A673 (cell line): Measurements from ENCODE around the gene SOX5.

Source experiments
- EZH2 ChIP-seq: fragments of 200-600 bp; sonication (generic); IDR thresholded peaks from 2 replicates; pipeline ENCODE4 v1.6.1; 2017; ENCODE audit warnings: borderline replicate concordance, low read depth, mild to moderate bottlenecking, mixed read lengths, antibody characterized with exemption, low read length; ENCODE audit not compliant: poor library complexity, severe bottlenecking
- TF ChIP-seq, protein P1 (sequence below): fragments of 300-800, 200-600 bp; sonication (generic); conservative IDR thresholded peaks from 2 replicates; pipeline ENCODE4 v1.5.1; 2017; ENCODE audit warnings: low read depth, mild to moderate bottlenecking, antibody characterized with exemption, low read length, moderate library complexity, mixed read lengths

DNA sequence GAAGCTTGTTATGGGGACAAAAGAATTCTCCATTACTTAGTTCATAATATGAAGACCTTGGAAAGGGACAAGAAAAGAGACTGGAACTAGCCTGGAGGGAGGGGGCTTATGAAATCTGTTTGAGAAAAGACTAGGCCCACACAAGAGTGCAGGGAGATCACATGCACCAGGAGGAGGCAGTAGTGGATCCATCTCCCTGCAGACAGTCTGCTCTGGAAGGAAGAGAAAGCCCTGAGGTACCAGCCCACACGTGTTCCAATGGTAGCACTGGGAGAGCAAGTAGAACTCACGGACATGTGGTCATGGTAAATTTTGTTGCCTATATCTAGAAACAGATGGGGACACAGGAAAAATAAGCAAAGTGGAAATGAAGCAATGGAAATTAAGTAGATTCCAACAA lies 445.4 kb downstream of the SOX5 start:
- TF ChIP-seq, protein P1, sequence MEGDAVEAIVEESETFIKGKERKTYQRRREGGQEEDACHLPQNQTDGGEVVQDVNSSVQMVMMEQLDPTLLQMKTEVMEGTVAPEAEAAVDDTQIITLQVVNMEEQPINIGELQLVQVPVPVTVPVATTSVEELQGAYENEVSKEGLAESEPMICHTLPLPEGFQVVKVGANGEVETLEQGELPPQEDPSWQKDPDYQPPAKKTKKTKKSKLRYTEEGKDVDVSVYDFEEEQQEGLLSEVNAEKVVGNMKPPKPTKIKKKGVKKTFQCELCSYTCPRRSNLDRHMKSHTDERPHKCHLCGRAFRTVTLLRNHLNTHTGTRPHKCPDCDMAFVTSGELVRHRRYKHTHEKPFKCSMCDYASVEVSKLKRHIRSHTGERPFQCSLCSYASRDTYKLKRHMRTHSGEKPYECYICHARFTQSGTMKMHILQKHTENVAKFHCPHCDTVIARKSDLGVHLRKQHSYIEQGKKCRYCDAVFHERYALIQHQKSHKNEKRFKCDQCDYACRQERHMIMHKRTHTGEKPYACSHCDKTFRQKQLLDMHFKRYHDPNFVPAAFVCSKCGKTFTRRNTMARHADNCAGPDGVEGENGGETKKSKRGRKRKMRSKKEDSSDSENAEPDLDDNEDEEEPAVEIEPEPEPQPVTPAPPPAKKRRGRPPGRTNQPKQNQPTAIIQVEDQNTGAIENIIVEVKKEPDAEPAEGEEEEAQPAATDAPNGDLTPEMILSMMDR, result peak; percentile 28; the same call in 1 of the 2 replicates
- TF ChIP-seq EZH2, result no peak
